K562 (cell line): ENCODE measurements around the gene ACTL9. TPM values are rescaled to one million over a fixed set of nuclear protein-coding genes. Genes with fewer than 3 reads are reported as not detected.

Experiments used
- ATAC-seq: fragments of 200-7000 bp; cut with Tn5 transposase; 3 replicates; pipeline ENCODE4 v1.9.1; 2020; ENCODE audit warnings: moderate library complexity
- BruUV-seq: library from RNA; stranded (reverse); fragments of 400-500 nt; replicated peaks from 2 replicates; lab custom pipeline; 2021; lab: Mats Ljungman, UMichigan
- CTCF ChIA-PET: fragments of 300-600 bp; formaldehyde crosslinking; extraction: SDS; loops from one replicate; lab custom pipeline; 2021; ENCODE audit warnings: low intra/inter-chr PET ratio; lab: Yijun Ruan, JAX
- POLR2A ChIA-PET: fragments of 300-600, 350-650 bp; sonication (Branson Sonifier 250); formaldehyde crosslinking; extraction: SDS; loops from one replicate; lab custom pipeline; 2021; ENCODE audit warnings: antibody characterized with exemption, inconsistent platforms; lab: Yijun Ruan, JAX
- DNase-seq, 4 experiments: peaks; one replicate each; pipeline versions ENCODE4 v3.0.0 to v3.0.0-alpha.2; 2011 to 2018; ENCODE audit warnings: low spot score in 3 of 4, mixed read lengths in 3 of 4; ENCODE audit errors: extremely low read depth in 1 of 4
- FAIRE-seq: peaks from 2 replicates; lab custom pipeline; 2011; peaks lifted over from hg19 to GRCh38; lab: Jason Lieb, UNC
- H2AFZ ChIP-seq: 2 replicates; pipeline ENCODE4 v1.6.0; 2011; ENCODE audit warnings: low read depth, low read length, control low read depth, inconsistent platforms
- H3K27ac ChIP-seq: fragments of 200-600 bp; 3 replicates; pipeline ENCODE4 v1.8.0; 2011; ENCODE audit warnings: low read depth, mild to moderate bottlenecking, control low read depth, inconsistent platforms, low read length, moderate library complexity, mixed read lengths; ENCODE audit errors: extremely low read depth
- H3K27me3 ChIP-seq, 2 experiments: fragments of 300-600 bp in 1 of 2; 2 replicates in 1 of 2; 3 replicates in 1 of 2; pipeline versions ENCODE4 v1.6.0 to v1.8.0; 2011; ENCODE audit warnings: inconsistent platforms in 2 of 2, low read length in 2 of 2, mild to moderate bottlenecking in 1 of 2, mixed read lengths in 1 of 2, moderate library complexity in 1 of 2; ENCODE audit not compliant: control insufficient read depth in 2 of 2, insufficient read depth in 2 of 2
- H3K36me3 ChIP-seq: fragments of 300-600 bp; 3 replicates; pipeline ENCODE4 v1.8.0; 2011; ENCODE audit warnings: mild to moderate bottlenecking, low read length, inconsistent platforms; ENCODE audit not compliant: control insufficient read depth, insufficient read depth
- H3K4me1 ChIP-seq, 2 experiments: fragments of 200-600 bp in 1 of 2; replicated peaks in 1 of 2; 2 replicates in 1 of 2; 3 replicates in 1 of 2; pipeline versions ENCODE4 v1.5.1 to v1.8.0; 2011; ENCODE audit warnings: inconsistent platforms in 2 of 2, low read length in 2 of 2, mild to moderate bottlenecking in 1 of 2, mixed read lengths in 1 of 2, moderate library complexity in 1 of 2; ENCODE audit not compliant: control insufficient read depth in 2 of 2, insufficient read depth in 2 of 2
- H3K4me2 ChIP-seq: 2 replicates; pipeline ENCODE4 v1.6.1; 2011; ENCODE audit warnings: low read length, control low read depth, inconsistent platforms, mixed read lengths; ENCODE audit not compliant: insufficient read depth
- H3K4me3 ChIP-seq: fragments of 200-600 bp; sonication (generic), shearing (Covaris generic); 2 replicates; pipeline ENCODE4 v1.5.1; 2016; ENCODE audit warnings: control low read depth, inconsistent platforms
- H3K79me2 ChIP-seq: fragments of 200-600 bp; 3 replicates; pipeline ENCODE4 v1.8.0; 2011; ENCODE audit warnings: low read length, inconsistent platforms; ENCODE audit not compliant: control insufficient read depth, insufficient read depth
- H3K9ac ChIP-seq, 2 experiments: 2 replicates each; pipeline versions ENCODE4 v1.6.0 to v1.6.1; 2011; ENCODE audit warnings: low read depth in 2 of 2, low read length in 2 of 2, control low read depth in 1 of 2, inconsistent platforms in 1 of 2, mild to moderate bottlenecking in 1 of 2, mixed read lengths in 1 of 2; ENCODE audit not compliant: insufficient read depth in 1 of 2
- H3K9me1 ChIP-seq: one replicate; pipeline ENCODE4 v1.6.0; 2011; ENCODE audit warnings: inconsistent platforms, mild to moderate bottlenecking, low read length, moderate library complexity; ENCODE audit not compliant: control insufficient read depth, insufficient read depth
- H3K9me3 ChIP-seq: replicated peaks from 2 replicates; pipeline ENCODE4 v1.5.1; 2011; ENCODE audit warnings: low read depth, low read length, inconsistent platforms; ENCODE audit not compliant: control insufficient read depth, insufficient read depth
- H4K20me1 ChIP-seq: replicated peaks from 2 replicates; pipeline ENCODE4 v1.6.1; 2011; ENCODE audit warnings: low read length, inconsistent platforms, mixed read lengths; ENCODE audit not compliant: control insufficient read depth, insufficient read depth
- HNRNPLL ChIP-seq: fragments of 200-400 bp; formaldehyde crosslinking; IDR thresholded peaks from 2 replicates; pipeline ENCODE4 v1.6.1; 2017; ENCODE audit warnings: low read length, low read depth, mild to moderate bottlenecking; ENCODE audit not compliant: poor library complexity, severe bottlenecking
- KLF13 ChIP-seq: fragments of 450-650 bp; IDR thresholded peaks from 2 replicates; pipeline ENCODE4 v1.6.1; 2016; ENCODE audit warnings: missing genetic modification characterization, low read depth, mild to moderate bottlenecking, missing compliant biosample characterization, moderate library complexity, borderline replicate concordance
- MEIS2 ChIP-seq: fragments of 450-650 bp; IDR thresholded peaks from 2 replicates; pipeline ENCODE4 v1.6.1; 2014; ENCODE audit warnings: mild to moderate bottlenecking; ENCODE audit not compliant: partially characterized antibody
- whole genome bisulfite sequencing: fragments of 100-300 bp; shearing (Covaris generic); methylation state at CpG from one replicate; pipeline ENCODE4 v1.1.6; 2016; ENCODE audit warnings: low coverage, mixed read lengths; ENCODE audit not compliant: insufficient coverage; ENCODE audit errors: missing lambda C conversion rate; 5-methylcytosine and 5-hydroxymethylcytosine counted together
- in situ Hi-C: fragments of 300-500 bp; cut with MboI; formaldehyde crosslinking; loops from 4 replicates; pipeline ENCODE4 v1.15.0; 2018; ENCODE audit warnings: inconsistent platforms, mixed read lengths
- intact Hi-C: fragments of 100-400 bp; cut with micrococcal nuclease; formaldehyde crosslinking; loops from 2 replicates; pipeline ENCODE4 v1.14.2; 2022
- polyA plus RNA-seq, 8 experiments: library from polyadenylated mRNA; depleted of rRNA in 4 of 8; stranded (reverse) in 5 of 8; unstranded in 3 of 8; fragments of >200 nt; fragmentation: Nextera tagmentation in 2 of 8; fragmentation: Illumina TruSeq in 1 of 8; extraction: Ambion mirVana in 2 of 8; extraction: Trizol in 1 of 8; gene quantifications; 2 replicates each; pipeline versions ENCODE4 v1.2.1 to v1.2.3, GENCODE V29; 2011 to 2014; ENCODE audit warnings: inconsistent platforms in 1 of 8, missing spikeins in 1 of 8
- total RNA-seq, 7 experiments: library from RNA; depleted of rRNA in 6 of 7; stranded (reverse); fragments of >200 nt in 6 of 7; fragmentation: Illumina TruSeq in 2 of 7; extraction: Trizol in 2 of 7; gene quantifications; 2 replicates each; pipeline versions ENCODE4 v1.2.1 to v1.2.3, GENCODE V29; 2011 to 2021; ENCODE audit warnings: low replicate concordance in 1 of 7
- TF ChIP-seq, protein P1 (sequence below): IDR thresholded peaks from 2 replicates; pipeline ENCODE4 v1.6.1; 2011; ENCODE audit warnings: borderline replicate concordance, low read depth, mild to moderate bottlenecking, moderate library complexity, low read length; ENCODE audit not compliant: insufficient read depth, poor library complexity, severe bottlenecking
- TF ChIP-seq, protein P2 (sequence below): fragments of 250-450 bp; sonication (Bioruptor Pico); IDR thresholded peaks from 2 replicates; pipeline ENCODE4 v1.4.0; 2020; ENCODE audit warnings: borderline replicate concordance
- TF ChIP-seq, protein P3 (sequence below), 2 experiments: fragments of 450-650 bp; IDR thresholded peaks; 2 replicates each; pipeline ENCODE4 v1.6.1; 2018; ENCODE audit warnings: mild to moderate bottlenecking in 2 of 2, low read depth in 1 of 2; ENCODE audit not compliant: partially characterized antibody in 2 of 2
- TF ChIP-seq, protein P4 (sequence below): fragments of 250-450 bp; sonication (Bioruptor Pico); IDR thresholded peaks from 2 replicates; pipeline ENCODE4 v1.9.0; 2021; ENCODE audit warnings: mild to moderate bottlenecking, inconsistent platforms

The ACTL9 gene
- total and polyA plus RNA-seq, 9 of the 15 experiments (the other 6 are each of a cell fraction or from before 2014, with no cell fraction given): not detected

DNA sequence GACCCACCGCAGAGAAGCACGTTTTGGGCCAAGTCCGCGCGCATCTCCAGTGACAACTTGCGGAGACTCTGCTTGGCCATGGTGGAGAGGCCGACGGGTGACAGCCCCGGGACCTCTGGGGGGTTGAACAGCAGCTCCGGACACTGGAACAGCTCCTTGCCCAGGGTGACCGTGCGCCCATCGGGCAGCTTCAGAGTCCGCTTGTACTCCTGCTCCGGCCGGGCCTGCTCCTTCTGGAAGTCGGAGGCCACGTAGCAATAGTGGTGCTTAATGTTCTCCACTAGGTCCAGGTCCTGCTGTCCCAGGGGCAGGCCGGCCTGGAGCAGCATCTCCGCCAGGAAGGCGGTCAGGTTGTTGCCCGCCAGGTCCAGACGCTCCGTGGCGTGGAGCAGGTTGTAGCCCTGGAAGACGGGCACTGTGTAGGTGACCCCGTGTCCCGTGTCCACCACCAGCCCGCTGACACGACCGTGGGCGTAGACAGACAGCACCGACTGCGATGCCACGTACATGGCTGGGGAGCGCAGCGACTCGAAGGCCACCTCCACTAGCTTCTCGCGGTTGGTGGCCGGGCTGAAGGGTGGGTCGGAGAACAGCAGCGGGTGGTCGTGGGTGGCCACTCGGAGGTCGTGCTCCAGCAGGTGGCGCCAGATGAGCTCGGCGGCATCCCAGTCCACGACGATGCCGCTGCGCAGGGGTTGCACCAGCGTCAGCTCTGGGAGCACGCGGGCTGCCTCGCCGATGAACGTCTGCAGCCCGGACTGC is 743 bp downstream of the ACTL9 start (continued):
- TF ChIP-seq, protein P1, sequence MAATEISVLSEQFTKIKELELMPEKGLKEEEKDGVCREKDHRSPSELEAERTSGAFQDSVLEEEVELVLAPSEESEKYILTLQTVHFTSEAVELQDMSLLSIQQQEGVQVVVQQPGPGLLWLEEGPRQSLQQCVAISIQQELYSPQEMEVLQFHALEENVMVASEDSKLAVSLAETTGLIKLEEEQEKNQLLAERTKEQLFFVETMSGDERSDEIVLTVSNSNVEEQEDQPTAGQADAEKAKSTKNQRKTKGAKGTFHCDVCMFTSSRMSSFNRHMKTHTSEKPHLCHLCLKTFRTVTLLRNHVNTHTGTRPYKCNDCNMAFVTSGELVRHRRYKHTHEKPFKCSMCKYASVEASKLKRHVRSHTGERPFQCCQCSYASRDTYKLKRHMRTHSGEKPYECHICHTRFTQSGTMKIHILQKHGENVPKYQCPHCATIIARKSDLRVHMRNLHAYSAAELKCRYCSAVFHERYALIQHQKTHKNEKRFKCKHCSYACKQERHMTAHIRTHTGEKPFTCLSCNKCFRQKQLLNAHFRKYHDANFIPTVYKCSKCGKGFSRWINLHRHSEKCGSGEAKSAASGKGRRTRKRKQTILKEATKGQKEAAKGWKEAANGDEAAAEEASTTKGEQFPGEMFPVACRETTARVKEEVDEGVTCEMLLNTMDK: peak; percentile 44
- TF ChIP-seq, protein P2, sequence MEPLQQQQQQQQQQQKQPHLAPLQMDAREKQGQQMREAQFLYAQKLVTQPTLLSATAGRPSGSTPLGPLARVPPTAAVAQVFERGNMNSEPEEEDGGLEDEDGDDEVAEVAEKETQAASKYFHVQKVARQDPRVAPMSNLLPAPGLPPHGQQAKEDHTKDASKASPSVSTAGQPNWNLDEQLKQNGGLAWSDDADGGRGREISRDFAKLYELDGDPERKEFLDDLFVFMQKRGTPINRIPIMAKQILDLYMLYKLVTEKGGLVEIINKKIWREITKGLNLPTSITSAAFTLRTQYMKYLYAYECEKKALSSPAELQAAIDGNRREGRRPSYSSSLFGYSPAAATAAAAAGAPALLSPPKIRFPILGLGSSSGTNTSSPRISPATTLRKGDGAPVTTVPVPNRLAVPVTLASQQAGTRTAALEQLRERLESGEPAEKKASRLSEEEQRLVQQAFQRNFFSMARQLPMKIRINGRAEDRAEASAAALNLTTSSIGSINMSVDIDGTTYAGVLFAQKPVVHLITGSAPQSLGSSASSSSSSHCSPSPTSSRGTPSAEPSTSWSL (CRISPR knock-in tag): no peak
- TF ChIP-seq KLF13 (tag): no peak

DNA sequence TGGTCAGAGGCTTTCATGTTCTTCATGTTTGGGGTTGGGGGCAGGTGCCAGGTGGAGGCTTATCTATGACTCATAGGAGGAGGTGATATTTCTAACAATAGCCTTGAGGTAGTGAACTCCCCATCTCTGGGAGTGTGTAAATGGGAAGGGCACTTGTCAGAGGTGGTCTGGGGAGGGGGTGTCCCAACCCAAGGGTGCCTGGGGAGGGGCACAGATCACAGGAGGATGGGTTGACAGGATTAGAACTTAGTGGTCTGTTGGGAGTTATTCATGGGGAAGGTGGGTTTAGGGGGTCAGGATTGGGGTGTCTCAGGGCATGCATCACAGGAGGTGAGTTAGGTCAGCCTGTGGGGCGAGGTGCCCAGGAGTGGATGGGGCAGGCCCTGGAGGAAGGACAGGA is 1.6 kb downstream of the ACTL9 start:
- H3K27ac ChIP-seq: no peak overlapping the region
- POLR2A ChIA-PET: no interaction called here
- no peak for ATAC-seq
- CTCF ChIA-PET: no interaction called here
- H2AFZ ChIP-seq: no peak overlapping the region
- FAIRE-seq: no peak
- intact Hi-C loops (loop anchor here (10.0 kb wide), 1 partner anchor 82 kb away; the partner anchor contains the start of gene ADAMTS10), in situ Hi-C loops (loop anchor here (10.0 kb wide), 1 partner anchor 82 kb away; the partner anchor contains the start of gene ADAMTS10)
- H3K4me1 ChIP-seq: peaks cover 0 to 14% of the 10 kb centered on the region in 2 experiments; a peak in 2 of 5 replicates
- H3K79me2 ChIP-seq: no peaks in the 10 kb centered on the region
- no peak overlapping the region for H3K9ac ChIP-seq
- no peak for DNase-seq
- no peak overlapping the region for H3K4me3 ChIP-seq
- no TSS peak for BruUV-seq
- H3K9me3 ChIP-seq: no peaks in the 10 kb centered on the region
- H4K20me1 ChIP-seq: no peaks in the 10 kb centered on the region
- peaks cover 0 to 6% of the 10 kb centered on the region in 2 experiments; a peak in 1 of 5 replicates for H3K27me3 ChIP-seq
- no peaks in the 10 kb centered on the region for H3K9me1 ChIP-seq
- H3K36me3 ChIP-seq: no peaks in the 10 kb centered on the region
- no peak overlapping the region for H3K4me2 ChIP-seq
- WGBS: 0% methylated on average over 1 of the region's 1 CpG
- TF ChIP-seq, protein P3, sequence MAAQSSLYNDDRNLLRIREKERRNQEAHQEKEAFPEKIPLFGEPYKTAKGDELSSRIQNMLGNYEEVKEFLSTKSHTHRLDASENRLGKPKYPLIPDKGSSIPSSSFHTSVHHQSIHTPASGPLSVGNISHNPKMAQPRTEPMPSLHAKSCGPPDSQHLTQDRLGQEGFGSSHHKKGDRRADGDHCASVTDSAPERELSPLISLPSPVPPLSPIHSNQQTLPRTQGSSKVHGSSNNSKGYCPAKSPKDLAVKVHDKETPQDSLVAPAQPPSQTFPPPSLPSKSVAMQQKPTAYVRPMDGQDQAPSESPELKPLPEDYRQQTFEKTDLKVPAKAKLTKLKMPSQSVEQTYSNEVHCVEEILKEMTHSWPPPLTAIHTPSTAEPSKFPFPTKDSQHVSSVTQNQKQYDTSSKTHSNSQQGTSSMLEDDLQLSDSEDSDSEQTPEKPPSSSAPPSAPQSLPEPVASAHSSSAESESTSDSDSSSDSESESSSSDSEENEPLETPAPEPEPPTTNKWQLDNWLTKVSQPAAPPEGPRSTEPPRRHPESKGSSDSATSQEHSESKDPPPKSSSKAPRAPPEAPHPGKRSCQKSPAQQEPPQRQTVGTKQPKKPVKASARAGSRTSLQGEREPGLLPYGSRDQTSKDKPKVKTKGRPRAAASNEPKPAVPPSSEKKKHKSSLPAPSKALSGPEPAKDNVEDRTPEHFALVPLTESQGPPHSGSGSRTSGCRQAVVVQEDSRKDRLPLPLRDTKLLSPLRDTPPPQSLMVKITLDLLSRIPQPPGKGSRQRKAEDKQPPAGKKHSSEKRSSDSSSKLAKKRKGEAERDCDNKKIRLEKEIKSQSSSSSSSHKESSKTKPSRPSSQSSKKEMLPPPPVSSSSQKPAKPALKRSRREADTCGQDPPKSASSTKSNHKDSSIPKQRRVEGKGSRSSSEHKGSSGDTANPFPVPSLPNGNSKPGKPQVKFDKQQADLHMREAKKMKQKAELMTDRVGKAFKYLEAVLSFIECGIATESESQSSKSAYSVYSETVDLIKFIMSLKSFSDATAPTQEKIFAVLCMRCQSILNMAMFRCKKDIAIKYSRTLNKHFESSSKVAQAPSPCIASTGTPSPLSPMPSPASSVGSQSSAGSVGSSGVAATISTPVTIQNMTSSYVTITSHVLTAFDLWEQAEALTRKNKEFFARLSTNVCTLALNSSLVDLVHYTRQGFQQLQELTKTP (IDR thresholded peaks at IDR 0.05; ENCODE audit: low read depth in 1 of 2, partially characterized antibody in 2 of 2): no peak
- TF ChIP-seq HNRNPLL (no peak), MEIS2 (no peak)
- TF ChIP-seq, protein P4, sequence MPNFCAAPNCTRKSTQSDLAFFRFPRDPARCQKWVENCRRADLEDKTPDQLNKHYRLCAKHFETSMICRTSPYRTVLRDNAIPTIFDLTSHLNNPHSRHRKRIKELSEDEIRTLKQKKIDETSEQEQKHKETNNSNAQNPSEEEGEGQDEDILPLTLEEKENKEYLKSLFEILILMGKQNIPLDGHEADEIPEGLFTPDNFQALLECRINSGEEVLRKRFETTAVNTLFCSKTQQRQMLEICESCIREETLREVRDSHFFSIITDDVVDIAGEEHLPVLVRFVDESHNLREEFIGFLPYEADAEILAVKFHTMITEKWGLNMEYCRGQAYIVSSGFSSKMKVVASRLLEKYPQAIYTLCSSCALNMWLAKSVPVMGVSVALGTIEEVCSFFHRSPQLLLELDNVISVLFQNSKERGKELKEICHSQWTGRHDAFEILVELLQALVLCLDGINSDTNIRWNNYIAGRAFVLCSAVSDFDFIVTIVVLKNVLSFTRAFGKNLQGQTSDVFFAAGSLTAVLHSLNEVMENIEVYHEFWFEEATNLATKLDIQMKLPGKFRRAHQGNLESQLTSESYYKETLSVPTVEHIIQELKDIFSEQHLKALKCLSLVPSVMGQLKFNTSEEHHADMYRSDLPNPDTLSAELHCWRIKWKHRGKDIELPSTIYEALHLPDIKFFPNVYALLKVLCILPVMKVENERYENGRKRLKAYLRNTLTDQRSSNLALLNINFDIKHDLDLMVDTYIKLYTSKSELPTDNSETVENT (CRISPR knock-in tag): no peak
